HEK293 (cell line): ENCODE data around the gene CALM3.

Experiments
- BCL11B ChIP-seq: fragments of 450-650 bp; formaldehyde crosslinking; IDR thresholded peaks from 2 replicates; pipeline ENCODE4 v1.5.1; 2016; ENCODE audit warnings: low read depth, missing biosample characterization, missing genetic modification characterization
- GLIS2 ChIP-seq: fragments of 450-650 bp; formaldehyde crosslinking; IDR thresholded peaks from 2 replicates; pipeline ENCODE4 v1.5.1; 2016; ENCODE audit warnings: missing biosample characterization, missing genetic modification characterization
- INSM2 ChIP-seq: fragments of 450-650 bp; formaldehyde crosslinking; IDR thresholded peaks from 2 replicates; pipeline ENCODE4 v1.5.1; 2016; ENCODE audit warnings: missing biosample characterization, missing genetic modification characterization
- KLF8 ChIP-seq: fragments of 450-650 bp; formaldehyde crosslinking; IDR thresholded peaks from 2 replicates; pipeline ENCODE4 v1.5.1; 2016; ENCODE audit warnings: missing biosample characterization, missing genetic modification characterization
- MEIS1 ChIP-seq: sonication (generic); formaldehyde crosslinking; IDR thresholded peaks from 2 replicates; pipeline ENCODE4 v1.8.1; 2022; ENCODE audit warnings: missing genetic modification reagents, mild to moderate bottlenecking, borderline replicate concordance
- MZF1 ChIP-seq: fragments of 450-650 bp; formaldehyde crosslinking; IDR thresholded peaks from 2 replicates; pipeline ENCODE4 v1.5.1; 2017; ENCODE audit warnings: missing biosample characterization, missing genetic modification characterization, borderline replicate concordance
- OVOL3 ChIP-seq: fragments of 450-650 bp; formaldehyde crosslinking; IDR thresholded peaks from 2 replicates; pipeline ENCODE4 v1.5.1; 2016; ENCODE audit warnings: missing biosample characterization, missing genetic modification characterization
- PRDM2 ChIP-seq: fragments of 450-650 bp; formaldehyde crosslinking; IDR thresholded peaks from 2 replicates; pipeline ENCODE4 v1.5.1; 2016; ENCODE audit warnings: missing biosample characterization, missing genetic modification characterization, borderline replicate concordance
- REST ChIP-seq: fragments of 450-650 bp; formaldehyde crosslinking; IDR thresholded peaks from 2 replicates; pipeline ENCODE4 v1.5.1; 2016; ENCODE audit warnings: missing biosample characterization, missing genetic modification characterization
- SP2 ChIP-seq: fragments of 450-650 bp; formaldehyde crosslinking; IDR thresholded peaks from 2 replicates; pipeline ENCODE4 v1.5.1; 2016; ENCODE audit warnings: missing biosample characterization, missing genetic modification characterization
- SP3 ChIP-seq: fragments of 450-650 bp; formaldehyde crosslinking; IDR thresholded peaks from 2 replicates; pipeline ENCODE4 v1.5.1; 2016; ENCODE audit warnings: missing biosample characterization, missing genetic modification characterization
- ZBTB26 ChIP-seq: fragments of 450-650 bp; formaldehyde crosslinking; optimal IDR thresholded peaks from 2 replicates; pipeline ENCODE3; 2016; ENCODE audit warnings: missing biosample characterization, mild to moderate bottlenecking, missing genetic modification characterization
- ZNF112 ChIP-seq: fragments of 450-650 bp; formaldehyde crosslinking; IDR thresholded peaks from 2 replicates; pipeline ENCODE4 v1.5.0; 2017; ENCODE audit warnings: missing biosample characterization, missing genetic modification characterization
- ZNF121 ChIP-seq: fragments of 450-650 bp; formaldehyde crosslinking; IDR thresholded peaks from 2 replicates; pipeline ENCODE4 v1.5.1; 2016; ENCODE audit warnings: missing biosample characterization, missing genetic modification characterization
- ZNF37A ChIP-seq: fragments of 450-650 bp; IDR thresholded peaks from 2 replicates; pipeline ENCODE4 v1.5.1; 2018; ENCODE audit warnings: missing biosample characterization, missing genetic modification characterization
- ZNF416 ChIP-seq: fragments of 450-650 bp; formaldehyde crosslinking; IDR thresholded peaks from 2 replicates; pipeline ENCODE4 v1.5.1; 2016; ENCODE audit warnings: missing biosample characterization, missing genetic modification characterization
- ZNF501 ChIP-seq: fragments of 450-650 bp; formaldehyde crosslinking; IDR thresholded peaks from 2 replicates; pipeline ENCODE4 v1.5.1; 2016; ENCODE audit warnings: missing biosample characterization, missing genetic modification characterization
- ZNF513 ChIP-seq: fragments of 450-650 bp; IDR thresholded peaks from 2 replicates; pipeline ENCODE4 v1.5.1; 2018; ENCODE audit warnings: missing biosample characterization, missing genetic modification characterization
- ZNF521 ChIP-seq: fragments of 450-650 bp; formaldehyde crosslinking; IDR thresholded peaks from 2 replicates; pipeline ENCODE4 v1.5.1; 2017; ENCODE audit warnings: missing biosample characterization, mild to moderate bottlenecking, missing genetic modification characterization
- ZNF530 ChIP-seq: fragments of 450-650 bp; formaldehyde crosslinking; IDR thresholded peaks from 2 replicates; pipeline ENCODE4 v1.5.1; 2016; ENCODE audit warnings: low read depth, missing biosample characterization, missing genetic modification characterization
- ZNF544 ChIP-seq: fragments of 450-650 bp; formaldehyde crosslinking; IDR thresholded peaks from 2 replicates; pipeline ENCODE4 v1.5.0; 2017; ENCODE audit warnings: missing biosample characterization, missing genetic modification characterization
- ZNF549 ChIP-seq: fragments of 450-650 bp; IDR thresholded peaks from 2 replicates; pipeline ENCODE4 v1.5.1; 2018; ENCODE audit warnings: missing biosample characterization, missing genetic modification characterization, mild to moderate bottlenecking, inconsistent platforms, moderate library complexity
- ZNF585B ChIP-seq: fragments of 450-650 bp; formaldehyde crosslinking; IDR thresholded peaks from 2 replicates; pipeline ENCODE4 v1.5.1; 2016; ENCODE audit warnings: missing biosample characterization, missing genetic modification characterization
- ZNF629 ChIP-seq: fragments of 450-650 bp; formaldehyde crosslinking; IDR thresholded peaks from 2 replicates; pipeline ENCODE4 v1.5.1; 2017; ENCODE audit warnings: missing biosample characterization, missing genetic modification characterization

Gene CALM3

GRCh38 chr19:46600384-46601317 lies 479 bp upstream of the CALM3 start (continued):
- TF ChIP-seq INSM2 (tag by site-specific recombination) (peak; percentile 98), OVOL3 (peak; percentile 74; the same call in 1 of the 2 replicates), ZNF549 (tag by site-specific recombination) (no peak), GLIS2 (tag by site-specific recombination) (peak; percentile 42; the same call in 1 of the 2 replicates), ZNF530 (tag by site-specific recombination) (no peak), ZNF544 (tag by site-specific recombination) (no peak), ZNF513 (tag by site-specific recombination) (peak; percentile 34; the same call in 1 of the 2 replicates), ZNF501 (tag by site-specific recombination) (peak; percentile 89), BCL11B (tag by site-specific recombination) (no peak), ZNF37A (tag by site-specific recombination) (no peak), SP3 (tag by site-specific recombination) (peak; percentile 98), ZBTB26 (tag by site-specific recombination) (peak; percentile 100), MZF1 (tag by site-specific recombination) (peak; percentile 28; the same call in 1 of the 2 replicates), MEIS1 (no peak), PRDM2 (tag by site-specific recombination) (no peak), REST (tag by site-specific recombination) (0 out of 2 replicates have a peak, but pooled peaks have one; percentile 7), SP2 (peak; percentile 89), ZNF416 (tag by site-specific recombination) (no peak), ZNF585B (tag by site-specific recombination) (no peak), ZNF521 (tag by site-specific recombination) (no peak), ZNF121 (tag by site-specific recombination) (peak; percentile 39; the same call in 1 of the 2 replicates), KLF8 (tag by site-specific recombination) (peak; percentile 100), ZNF112 (tag by site-specific recombination) (no peak), ZNF629 (tag by site-specific recombination) (peak; percentile 88)
